Stomach (tissue), 9 donors: ENCODE measurements around the gene SIK2. TPM values are rescaled to one million over a fixed set of nuclear protein-coding genes. Genes with fewer than 3 reads are reported as not detected.

Source experiments
- DNase-seq, 2 donors: peaks; one replicate each; pipeline versions ENCODE4 v3.0.0 to v3.0.0-alpha.2; 2013 to 2019
- H3K27ac ChIP-seq, 5 donors: fragments of 200-600 bp in 4 of 5; sonication (generic) in 4 of 5; one replicate each; pipeline ENCODE4 v1.5.1; 2013 to 2019; ENCODE audit warnings: mild to moderate bottlenecking in 1 of 5, moderate library complexity in 1 of 5
- H3K27me3 ChIP-seq, 3 donors: fragments of 200-600 bp; sonication (generic); one replicate each; pipeline ENCODE4 v1.5.1; 2017 to 2019; ENCODE audit warnings: mixed run types in 1 of 3
- H3K36me3 ChIP-seq, 4 donors: fragments of 200-600 bp; sonication (generic); 1 replicate in 3 of 4; 2 replicates in 1 of 4; pipeline ENCODE4 v1.5.1; 2016 to 2019
- H3K4me1 ChIP-seq, 4 donors: fragments of 200-600 bp; sonication (generic); one replicate each; pipeline ENCODE4 v1.5.1; 2016 to 2019
- H3K4me3 ChIP-seq, 4 donors: fragments of 200-600 bp; sonication (generic) in 3 of 4; one replicate each; pipeline ENCODE4 v1.5.1; 2016 to 2019; ENCODE audit warnings: mild to moderate bottlenecking in 1 of 4
- H3K9me3 ChIP-seq, 4 donors: fragments of 200-600 bp; sonication (generic); one replicate each; pipeline ENCODE4 v1.5.1; 2016 to 2019
- CTCF ChIP-seq, 7 experiments: fragments of 450-650 bp in 4 of 7; fragments of 200-600 bp in 3 of 7; sonication (generic) in 3 of 7; IDR thresholded peaks; one replicate each; pipeline ENCODE4 v1.5.1; 2016 to 2019; ENCODE audit warnings: antibody characterized with exemption in 7 of 7, control low read depth in 2 of 7, mild to moderate bottlenecking in 1 of 7
- EP300 ChIP-seq: sonication (generic); formaldehyde crosslinking; IDR thresholded peaks from one replicate; pipeline ENCODE4 v1.6.1; 2017; ENCODE audit warnings: antibody characterized with exemption
- POLR2A ChIP-seq, 4 donors: fragments of 450-650 bp; IDR thresholded peaks; one replicate each; pipeline ENCODE4 v1.6.1; 2016; ENCODE audit warnings: antibody characterized with exemption in 4 of 4, control low read depth in 2 of 4, mild to moderate bottlenecking in 1 of 4, moderate library complexity in 1 of 4
- POLR2AphosphoS5 ChIP-seq, 3 donors: sonication (generic); formaldehyde crosslinking; IDR thresholded peaks; one replicate each; pipeline ENCODE4 v1.6.1; 2016; ENCODE audit warnings: antibody characterized with exemption in 3 of 3
- WGBS, 5 donors: extraction: QIAGEN DNeasy Blood & Tissue Kit in 3 of 5; methylation state at CpG; one replicate each; pipeline versions ENCODE4 v1.1.5 to v1.1.7; 2013 to 2018; 5-methylcytosine and 5-hydroxymethylcytosine counted together
- intact Hi-C: fragments of 100-400 bp; cut with DNase I; formaldehyde crosslinking; loops from one replicate; pipeline ENCODE4 v1.15.1; 2023; ENCODE audit warnings: low total_unique reads
- polyA plus RNA-seq, 3 donors: library from polyadenylated mRNA; stranded (reverse); fragments of 200-250 nt; gene quantifications; one replicate each; pipeline ENCODE4 v1.2.3, GENCODE V29; 2013
- total RNA-seq, 5 donors: library from RNA; depleted of rRNA; stranded (reverse); fragments of >200 nt; gene quantifications; one replicate each; pipeline versions ENCODE4 v1.1.0 to v1.2.3, GENCODE V29; 2014 to 2016
- donor health status: healthy with polysubstance abuse.
- donor health status: Bipolar disorder and iron deficiency.
- donor health status: healthy.

SIK2 gene
- total and polyA plus RNA-seq, 8 donors = 5.5 to 86.9 (median 18.4) TPM

- intact Hi-C loops = no loop called here
- 28 to 54% (median 38%) methylated on average over 6 of the region's 6 CpGs for WGBS, 5 donors
- Histone ChIP-seq H3K4me3 (no peak overlapping the region), H3K9me3 (no peaks in the 10 kb centered on the region), H3K36me3 (no peaks in the 10 kb centered on the region), H3K4me1 (peaks cover 10 to 40% (median 19%) of the 10 kb centered on the region in 4 donors), H3K27ac (peak overlapping the region; percentile 23 to 73 (median 55)), H3K27me3 (no peaks in the 10 kb centered on the region)
- peak; percentile 49 to 59 for DNase-seq
- TF ChIP-seq CTCF (IDR thresholded peaks at IDR 0.05) (no peak), EP300 (no peak), POLR2AphosphoS5 (IDR thresholded peaks at IDR 0.05) (no peak), POLR2A (IDR thresholded peaks at IDR 0.05) (no peak)
Observed at GRCh38 chr11:111774955-111775710, 172.9 kb downstream of the SIK2 start.

- TF ChIP-seq POLR2A (IDR thresholded peaks at IDR 0.05) (no peak), CTCF (IDR thresholded peaks at IDR 0.05) (no peak), POLR2AphosphoS5 (IDR thresholded peaks at IDR 0.05) (no peak), EP300 (no peak)
- no peaks in the 10 kb centered on the region for H3K9me3 ChIP-seq
- peak in 1 of 2 donors; percentile 16 for DNase-seq
- 81 to 86% (median 83%) methylated on average over 6 of the region's 6 CpGs for WGBS, 5 donors
- no peaks in the 10 kb centered on the region for H3K36me3 ChIP-seq
- H3K27ac ChIP-seq = peak overlapping the region in 4 of 5 donors; percentile 9 to 73 (median 49)
- intact Hi-C loops = no loop called here
- no peaks in the 10 kb centered on the region for H3K27me3 ChIP-seq
- peaks cover 10 to 40% (median 19%) of the 10 kb centered on the region in 4 donors for H3K4me1 ChIP-seq
- no peak overlapping the region for H3K4me3 ChIP-seq
Observed at GRCh38 chr11:111776398-111777093, 174.3 kb downstream of the SIK2 start.

- no peaks in the 10 kb centered on the region for H3K27me3 ChIP-seq
- no peaks in the 10 kb centered on the region for H3K9me3 ChIP-seq
- intact Hi-C loops = no loop called here
- TF ChIP-seq EP300 (no peak), CTCF (IDR thresholded peaks at IDR 0.05) (peak in 5 of 7 experiments; percentile 57 to 88 (median 78)), POLR2AphosphoS5 (IDR thresholded peaks at IDR 0.05) (peak in 1 of 3 donors; percentile 62), POLR2A (IDR thresholded peaks at IDR 0.05) (no peak)
- DNase-seq = peak in 1 of 2 donors; percentile 89
- H3K36me3 ChIP-seq = no peaks in the 10 kb centered on the region
- H3K4me1 ChIP-seq = peaks cover 10 to 48% (median 22%) of the 10 kb centered on the region in 4 donors
- WGBS, 5 donors = 55 to 71% (median 57%) methylated on average over 4 of the region's 4 CpGs
- H3K4me3 ChIP-seq = no peak overlapping the region
- peak overlapping the region in 3 of 5 donors; percentile 28 to 73 (median 70) for H3K27ac ChIP-seq
Observed at GRCh38 chr11:111777094-111778046, 175.1 kb downstream of the SIK2 start.
